H9 (cell line): ENCODE data around the gene GRB7. TPM values are rescaled to one million over a fixed set of nuclear protein-coding genes. Genes with fewer than 3 reads are reported as not detected.

ENCODE experiments used
- DNase-seq: peaks from one replicate; pipeline ENCODE4 v3.0.0-alpha.2; 2017
- H2AFZ ChIP-seq: one replicate; pipeline ENCODE4 v1.6.1; 2013; ENCODE audit warnings: mild to moderate bottlenecking, low read length, control low read depth, moderate library complexity
- H2AK5ac ChIP-seq: 2 replicates; pipeline ENCODE4 v1.6.1; 2013; ENCODE audit warnings: low read length, control low read depth, mixed read lengths; ENCODE audit not compliant: insufficient read length
- H2BK120ac ChIP-seq: one replicate; pipeline ENCODE4 v1.6.1; 2013; ENCODE audit warnings: low read depth, mild to moderate bottlenecking, low read length, control low read depth, inconsistent platforms; ENCODE audit not compliant: poor library complexity, severe bottlenecking
- H2BK12ac ChIP-seq: 2 replicates; pipeline ENCODE4 v1.6.1; 2013; ENCODE audit warnings: low read length, control low read depth, mixed read lengths, low read depth; ENCODE audit not compliant: insufficient read length
- H2BK15ac ChIP-seq: 2 replicates; pipeline ENCODE4 v1.6.1; 2013; ENCODE audit warnings: low read depth, low read length, control low read depth
- H2BK20ac ChIP-seq: one replicate; pipeline ENCODE4 v1.6.1; 2013; ENCODE audit warnings: low read depth, mild to moderate bottlenecking, low read length, control low read depth, inconsistent platforms; ENCODE audit not compliant: poor library complexity, severe bottlenecking
- H2BK5ac ChIP-seq: 2 replicates; pipeline ENCODE4 v1.6.1; 2013; ENCODE audit warnings: low read length, control low read depth, mixed read lengths; ENCODE audit not compliant: insufficient read length
- H3K14ac ChIP-seq: 2 replicates; pipeline ENCODE4 v1.6.1; 2013; ENCODE audit warnings: low read length, control low read depth; ENCODE audit not compliant: insufficient read depth
- H3K18ac ChIP-seq: 2 replicates; pipeline ENCODE4 v1.6.1; 2013; ENCODE audit warnings: low read depth, mild to moderate bottlenecking, mixed read lengths, low read length, control low read depth; ENCODE audit not compliant: insufficient read length
- H3K23ac ChIP-seq: 2 replicates; pipeline ENCODE4 v1.6.1; 2013; ENCODE audit warnings: low read length, control low read depth, mixed read lengths, low read depth; ENCODE audit not compliant: insufficient read length
- H3K23me2 ChIP-seq: 2 replicates; pipeline ENCODE4 v1.6.1; 2013; ENCODE audit warnings: low read depth, mild to moderate bottlenecking, mixed read lengths, low read length, control low read depth; ENCODE audit not compliant: insufficient read length, poor library complexity, severe bottlenecking
- H3K27ac ChIP-seq: 2 replicates; pipeline ENCODE4 v1.5.1; 2013; ENCODE audit warnings: low read length, control low read depth, mixed read lengths, low read depth; ENCODE audit not compliant: insufficient read length
- H3K27me3 ChIP-seq: 2 replicates; pipeline ENCODE4 v1.6.1; 2013; ENCODE audit warnings: low read length, control low read depth, inconsistent platforms; ENCODE audit not compliant: insufficient read depth
- H3K4ac ChIP-seq: 2 replicates; pipeline ENCODE4 v1.6.1; 2013; ENCODE audit warnings: low read depth, mild to moderate bottlenecking, control low read depth, inconsistent platforms, low read length, moderate library complexity
- H3K4me1 ChIP-seq: 2 replicates; pipeline ENCODE4 v1.6.1; 2013; ENCODE audit warnings: low read length, control low read depth, inconsistent platforms; ENCODE audit not compliant: insufficient read depth
- H3K4me2 ChIP-seq: 2 replicates; pipeline ENCODE4 v1.6.1; 2013; ENCODE audit warnings: low read length, control low read depth, mixed read lengths; ENCODE audit not compliant: insufficient read length, insufficient read depth
- H3K56ac ChIP-seq: 2 replicates; pipeline ENCODE4 v1.6.1; 2013; ENCODE audit warnings: low read depth, mild to moderate bottlenecking, mixed read lengths, low read length, control low read depth; ENCODE audit not compliant: insufficient read length
- H3K79me1 ChIP-seq: 2 replicates; pipeline ENCODE4 v1.6.1; 2013; ENCODE audit warnings: low read depth, mild to moderate bottlenecking, moderate library complexity, low read length, control low read depth, inconsistent platforms; ENCODE audit not compliant: insufficient read depth, poor library complexity, severe bottlenecking
- H3K79me2 ChIP-seq: 2 replicates; pipeline ENCODE4 v1.6.1; 2013; ENCODE audit warnings: low read length, control low read depth, inconsistent platforms; ENCODE audit not compliant: insufficient read depth
- H3K9ac ChIP-seq: 2 replicates; pipeline ENCODE4 v1.6.1; 2013; ENCODE audit warnings: low read length, control low read depth, mixed read lengths; ENCODE audit not compliant: insufficient read length; ENCODE audit errors: extremely low read depth
- H3K9me3 ChIP-seq: one replicate; pipeline ENCODE4 v1.6.1; 2013; ENCODE audit warnings: low read depth, low read length, inconsistent platforms; ENCODE audit not compliant: control insufficient read depth
- H3T11ph ChIP-seq: one replicate; pipeline ENCODE4 v1.6.1; 2013; ENCODE audit warnings: mild to moderate bottlenecking, low read length, control low read depth, inconsistent platforms
- H4K20me1 ChIP-seq: one replicate; pipeline ENCODE4 v1.6.1; 2013; ENCODE audit not compliant: control insufficient read depth, insufficient read length, insufficient read depth
- H4K5ac ChIP-seq: 2 replicates; pipeline ENCODE4 v1.6.1; 2013; ENCODE audit warnings: low read depth, mild to moderate bottlenecking, mixed read lengths, low read length, control low read depth; ENCODE audit not compliant: insufficient read length
- H4K8ac ChIP-seq: replicated peaks from 2 replicates; pipeline ENCODE4 v1.6.1; 2013; ENCODE audit warnings: low read length, control low read depth, mixed read lengths, low read depth; ENCODE audit not compliant: insufficient read length
- H4K91ac ChIP-seq: 2 replicates; pipeline ENCODE4 v1.6.1; 2013; ENCODE audit warnings: low read depth, mild to moderate bottlenecking, moderate library complexity, mixed read lengths, low read length, control low read depth; ENCODE audit not compliant: insufficient read length
- H3K27ac Mint-ChIP-seq, 3 experiments: 2 replicates in 2 of 3; 3 replicates in 1 of 3; pipeline ENCODE4 v1.8.0; 2020 to 2021; ENCODE audit warnings: mixed read lengths in 3 of 3, mild to moderate bottlenecking in 1 of 3, moderate library complexity in 1 of 3
- H3K27me3 Mint-ChIP-seq: 2 replicates; pipeline ENCODE4 v1.8.0; 2021; ENCODE audit warnings: low read depth, mild to moderate bottlenecking, moderate library complexity, mixed read lengths
- H3K36me3 Mint-ChIP-seq, 3 experiments: 2 replicates in 2 of 3; 3 replicates in 1 of 3; pipeline ENCODE4 v1.8.0; 2020 to 2021; ENCODE audit warnings: low read depth in 3 of 3, mixed read lengths in 3 of 3; ENCODE audit not compliant: insufficient read depth in 1 of 3
- H3K4me1 Mint-ChIP-seq, 2 experiments: 2 replicates each; pipeline ENCODE4 v1.8.0; 2020; ENCODE audit warnings: mixed read lengths in 2 of 2
- H3K4me3 Mint-ChIP-seq, 2 experiments: 2 replicates in 1 of 2; 3 replicates in 1 of 2; pipeline ENCODE4 v1.8.0; 2020 to 2021; ENCODE audit warnings: mild to moderate bottlenecking in 2 of 2, mixed read lengths in 2 of 2, moderate library complexity in 1 of 2
- H3K9me3 Mint-ChIP-seq, 2 experiments: 2 replicates in 1 of 2; 3 replicates in 1 of 2; pipeline ENCODE4 v1.8.0; 2020; ENCODE audit warnings: mild to moderate bottlenecking in 2 of 2, mixed read lengths in 2 of 2, moderate library complexity in 1 of 2
- WGBS: extraction: QIAGEN DNeasy Blood & Tissue Kit; methylation state at CpG from one replicate; pipeline ENCODE4 v1.1.7; 2013; ENCODE audit warnings: missing lambda C conversion rate, low lambda C conversion rate, mixed read lengths; ENCODE audit not compliant: insufficient read length; ENCODE audit errors: extremely low coverage; 5-methylcytosine and 5-hydroxymethylcytosine counted together
- total RNA-seq: library from RNA; stranded (reverse); gene quantifications from 2 replicates; pipeline ENCODE4 v1.2.1, GENCODE V29; 2021
- TF ChIP-seq, protein P1 (sequence below): fragments of 200-600 bp; sonication (generic); conservative IDR thresholded peaks from 3 replicates; pipeline ENCODE4 v1.8.0; 2021; ENCODE audit warnings: antibody characterized with exemption, mild to moderate bottlenecking

The GRB7 gene
- total RNA-seq, 1 experiment from 2014 or later: 55.0 TPM

DNA sequence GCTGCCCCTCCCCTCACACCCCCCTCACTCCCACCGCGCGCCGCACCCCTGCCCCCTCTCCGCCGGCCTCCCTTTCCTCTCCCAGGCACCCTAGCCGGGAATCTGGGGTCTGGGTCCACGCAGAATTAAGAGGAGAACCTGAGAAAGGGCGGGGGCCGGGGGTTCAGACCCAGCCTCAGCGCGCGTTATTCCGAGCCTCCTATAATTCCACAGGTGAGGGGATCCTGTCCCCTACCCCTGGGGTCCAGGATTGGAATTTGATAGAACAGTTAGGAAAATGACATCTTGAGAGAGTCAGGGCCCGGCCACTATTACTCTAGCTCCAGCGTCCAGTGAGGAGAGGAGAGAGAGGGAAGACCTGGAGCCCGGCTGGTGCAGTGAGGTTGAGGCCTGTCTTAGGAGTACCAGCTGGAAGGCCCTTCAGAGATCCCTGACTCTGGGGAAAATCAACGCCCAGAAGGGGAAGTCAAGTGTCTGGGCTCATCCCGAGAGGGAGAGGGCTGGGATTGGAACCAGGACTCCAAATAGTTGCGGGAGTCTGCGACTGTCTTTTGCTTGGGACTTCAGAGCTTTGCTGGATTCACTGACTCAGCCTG is 17.3 kb downstream of the GRB7 start:
- Mint-ChIP-seq H3K4me1 (peaks cover 51 to 54% of the 10 kb centered on the region in 2 experiments), H3K27me3 (peaks cover 32% of the 10 kb centered on the region), H3K4me3 (peak overlapping the region; percentile 50 to 71), H3K36me3 (peaks cover 0 to 3% (median 0%) of the 10 kb centered on the region in 3 experiments; a peak in 1 of 7 replicates), H3K27ac (no peak overlapping the region; a peak in 1 of 7 replicates), H3K9me3 (no peaks in the 10 kb centered on the region; a peak in 2 of 5 replicates)
- Histone ChIP-seq H2BK5ac (no peak overlapping the region), H2BK15ac (no peak overlapping the region), H3K4ac (no peak overlapping the region), H4K5ac (no peak overlapping the region), H3K4me1 (peaks cover 2% of the 10 kb centered on the region; the same call in 1 of the 2 replicates), H3T11ph (no peak overlapping the region), H3K23ac (no peak overlapping the region), H2BK12ac (no peak overlapping the region), H4K20me1 (peaks cover 2% of the 10 kb centered on the region), H3K79me1 (no peaks in the 10 kb centered on the region), H3K4me2 (peak overlapping the region; percentile 50), H3K14ac (no peak overlapping the region; the same call in 1 of the 2 replicates), H3K9ac (no peak overlapping the region), H2AK5ac (no peak overlapping the region), H4K91ac (no peak overlapping the region), H3K56ac (no peak overlapping the region), H4K8ac (no peak overlapping the region), H2BK20ac (no peak overlapping the region), H3K27ac (no peak overlapping the region), H3K27me3 (no peaks in the 10 kb centered on the region), H3K79me2 (no peaks in the 10 kb centered on the region), H2AFZ (no peak overlapping the region), H3K23me2 (peaks cover 3% of the 10 kb centered on the region), H2BK120ac (no peak overlapping the region), H3K18ac (no peak overlapping the region), H3K9me3 (no peaks in the 10 kb centered on the region)
- DNase-seq: peak; percentile 61
- TF ChIP-seq, protein P1, sequence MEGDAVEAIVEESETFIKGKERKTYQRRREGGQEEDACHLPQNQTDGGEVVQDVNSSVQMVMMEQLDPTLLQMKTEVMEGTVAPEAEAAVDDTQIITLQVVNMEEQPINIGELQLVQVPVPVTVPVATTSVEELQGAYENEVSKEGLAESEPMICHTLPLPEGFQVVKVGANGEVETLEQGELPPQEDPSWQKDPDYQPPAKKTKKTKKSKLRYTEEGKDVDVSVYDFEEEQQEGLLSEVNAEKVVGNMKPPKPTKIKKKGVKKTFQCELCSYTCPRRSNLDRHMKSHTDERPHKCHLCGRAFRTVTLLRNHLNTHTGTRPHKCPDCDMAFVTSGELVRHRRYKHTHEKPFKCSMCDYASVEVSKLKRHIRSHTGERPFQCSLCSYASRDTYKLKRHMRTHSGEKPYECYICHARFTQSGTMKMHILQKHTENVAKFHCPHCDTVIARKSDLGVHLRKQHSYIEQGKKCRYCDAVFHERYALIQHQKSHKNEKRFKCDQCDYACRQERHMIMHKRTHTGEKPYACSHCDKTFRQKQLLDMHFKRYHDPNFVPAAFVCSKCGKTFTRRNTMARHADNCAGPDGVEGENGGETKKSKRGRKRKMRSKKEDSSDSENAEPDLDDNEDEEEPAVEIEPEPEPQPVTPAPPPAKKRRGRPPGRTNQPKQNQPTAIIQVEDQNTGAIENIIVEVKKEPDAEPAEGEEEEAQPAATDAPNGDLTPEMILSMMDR: no peak
- no CpG with 5 or more reads among the region's 21 CpGs for WGBS
